Keratinocyte (primary cell): ENCODE data around the gene KRTAP12-4.

Source experiments
- CTCF ChIP-seq, 3 experiments: IDR thresholded peaks in 1 of 3; conservative IDR thresholded peaks in 1 of 3; optimal IDR thresholded peaks in 1 of 3; 2 replicates in 2 of 3; 3 replicates in 1 of 3; pipeline versions ENCODE3 to v1.5.1; 2011; ENCODE audit warnings: low read length in 3 of 3, mild to moderate bottlenecking in 3 of 3, moderate library complexity in 2 of 3, control low read depth in 1 of 3, inconsistent platforms in 1 of 3; ENCODE audit not compliant: insufficient read depth in 2 of 3; ENCODE audit errors: extremely low read depth in 1 of 3
- EZH2 ChIP-seq: IDR thresholded peaks from one replicate; pipeline ENCODE4 v1.6.1; 2012; ENCODE audit warnings: inconsistent platforms, mild to moderate bottlenecking, low read length, moderate library complexity

- no peak for TF ChIP-seq CTCF (optimal IDR thresholded peaks at IDR 0.05 in 1 of 3, IDR thresholded peaks at IDR 0.05 in 1 of 3, conservative IDR thresholded peaks at IDR 0.05 in 1 of 3; ENCODE audit: extremely low read depth in 1 of 3, insufficient read depth in 2 of 3, low read length in 3 of 3)
- no peak for TF ChIP-seq EZH2
Measured at GRCh38 chr21:44667612-44668011, 13.2 kb upstream of the KRTAP12-4 start.
